H1 (cell line): Measurements from ENCODE around the gene TRPT1.

ENCODE experiments used
- CREB1 ChIP-seq: IDR thresholded peaks from 2 replicates; pipeline ENCODE4 v1.6.1; 2012; ENCODE audit warnings: inconsistent platforms
- EZH2 ChIP-seq: fragments of 200-600 bp; sonication (generic); IDR thresholded peaks from 2 replicates; pipeline ENCODE4 v1.7.1; 2012; ENCODE audit warnings: low read depth, mild to moderate bottlenecking, moderate library complexity, low read length, inconsistent platforms; ENCODE audit not compliant: severe bottlenecking
- GTF2F1 ChIP-seq: IDR thresholded peaks from 2 replicates; pipeline ENCODE4 v1.6.1; 2012; ENCODE audit warnings: low read depth, low read length, improper control_type of control experiment, borderline replicate concordance
- POLR2AphosphoS5 ChIP-seq: IDR thresholded peaks from 2 replicates; pipeline ENCODE4 v1.6.1; 2011; ENCODE audit warnings: low read depth, low read length
- RAD21 ChIP-seq, 2 experiments: IDR thresholded peaks in 1 of 2; conservative IDR thresholded peaks in 1 of 2; 2 replicates each; pipeline ENCODE4 v1.6.1; 2011; ENCODE audit warnings: low read depth in 2 of 2, low read length in 2 of 2, improper control_type of control experiment in 1 of 2, inconsistent platforms in 1 of 2, mild to moderate bottlenecking in 1 of 2, moderate library complexity in 1 of 2

GRCh38 chr11:64239662-64240434 lies 13.9 kb upstream of the TRPT1 start:
- no peak for TF ChIP-seq CREB1
- TF ChIP-seq RAD21 (IDR thresholded peaks at IDR 0.05 in 1 of 2, conservative IDR thresholded peaks at IDR 0.05 in 1 of 2; ENCODE audit: low read depth in 2 of 2, low read length in 2 of 2), result no peak
- no peak for TF ChIP-seq POLR2AphosphoS5
- TF ChIP-seq EZH2, result no peak
- TF ChIP-seq GTF2F1, result no peak
